Liver (tissue), 9 donors: ENCODE results near the gene PROK1. TPM values are rescaled to one million over a fixed set of nuclear protein-coding genes. Genes with fewer than 3 reads are reported as not detected.

Experiments
- DNase-seq: peaks from one replicate; pipeline ENCODE4 v3.0.0-alpha.2; 2017; ENCODE audit warnings: low spot score
- H3K27ac ChIP-seq, 2 donors: one replicate each; pipeline ENCODE4 v1.7.0; 2013; ENCODE audit warnings: inconsistent platforms in 2 of 2, low read length in 2 of 2, control low read depth in 1 of 2, low read depth in 1 of 2, mild to moderate bottlenecking in 1 of 2
- H3K27me3 ChIP-seq, 4 donors: one replicate each; pipeline versions ENCODE4 v1.6.1 to v1.7.0; 2013; ENCODE audit warnings: low read length in 3 of 4, inconsistent platforms in 1 of 4, mild to moderate bottlenecking in 1 of 4, moderate library complexity in 1 of 4; ENCODE audit not compliant: control insufficient read depth in 4 of 4, insufficient read depth in 4 of 4
- H3K36me3 ChIP-seq, 4 donors: one replicate each; pipeline versions ENCODE4 v1.6.1 to v1.7.0; 2013; ENCODE audit warnings: low read length in 3 of 4, mild to moderate bottlenecking in 3 of 4, low read depth in 1 of 4, moderate library complexity in 1 of 4; ENCODE audit not compliant: control insufficient read depth in 4 of 4, insufficient read depth in 3 of 4
- H3K4me1 ChIP-seq, 4 donors: one replicate each; pipeline versions ENCODE4 v1.6.1 to v1.7.0; 2013; ENCODE audit warnings: low read length in 3 of 4, mild to moderate bottlenecking in 3 of 4, moderate library complexity in 1 of 4; ENCODE audit not compliant: control insufficient read depth in 4 of 4, insufficient read depth in 4 of 4
- H3K4me3 ChIP-seq, 3 donors: one replicate each; pipeline versions ENCODE4 v1.6.1 to v1.7.0; 2013; ENCODE audit warnings: low read length in 3 of 3, control low read depth in 1 of 3, low read depth in 1 of 3, mild to moderate bottlenecking in 1 of 3
- H3K9ac ChIP-seq, 2 donors: one replicate each; pipeline ENCODE4 v1.7.0; 2013; ENCODE audit warnings: low read length in 2 of 2, mild to moderate bottlenecking in 2 of 2, moderate library complexity in 2 of 2, control low read depth in 1 of 2, low read depth in 1 of 2
- H3K9me3 ChIP-seq, 4 donors: one replicate each; pipeline versions ENCODE4 v1.6.1 to v1.7.0; 2013; ENCODE audit warnings: low read length in 3 of 4; ENCODE audit not compliant: control insufficient read depth in 4 of 4
- EGR1 ChIP-seq, 2 donors: IDR thresholded peaks; 2 replicates each; pipeline ENCODE4 v1.6.1; 2016 to 2018; ENCODE audit warnings: antibody characterized with exemption in 2 of 2, low read depth in 2 of 2
- FOXA1 ChIP-seq: IDR thresholded peaks from 2 replicates; pipeline ENCODE4 v1.6.1; 2016; ENCODE audit warnings: antibody characterized with exemption
- FOXA2 ChIP-seq: IDR thresholded peaks from 2 replicates; pipeline ENCODE4 v1.6.1; 2016; ENCODE audit warnings: antibody characterized with exemption
- GABPA ChIP-seq, 2 donors: IDR thresholded peaks in 1 of 2; conservative IDR thresholded peaks in 1 of 2; 2 replicates each; pipeline ENCODE4 v1.6.1; 2016; ENCODE audit warnings: antibody characterized with exemption in 2 of 2, mild to moderate bottlenecking in 1 of 2, moderate library complexity in 1 of 2
- HNF4A ChIP-seq, 2 donors: conservative IDR thresholded peaks; 2 replicates each; pipeline ENCODE4 v1.6.1; 2016; ENCODE audit warnings: antibody characterized with exemption in 2 of 2, mild to moderate bottlenecking in 2 of 2
- HNF4G ChIP-seq: IDR thresholded peaks from 2 replicates; pipeline ENCODE4 v1.6.1; 2016; ENCODE audit warnings: antibody characterized with exemption
- JUND ChIP-seq, 2 donors: IDR thresholded peaks; 2 replicates each; pipeline ENCODE4 v1.6.1; 2016; ENCODE audit warnings: antibody characterized with exemption in 2 of 2
- NR2F2 ChIP-seq: IDR thresholded peaks from 2 replicates; pipeline ENCODE4 v1.6.1; 2016; ENCODE audit warnings: antibody characterized with exemption
- RAD21 ChIP-seq, 2 donors: IDR thresholded peaks; 2 replicates each; pipeline ENCODE4 v1.6.1; 2016; ENCODE audit warnings: antibody characterized with exemption in 2 of 2, mild to moderate bottlenecking in 2 of 2
- RXRA ChIP-seq, 2 donors: IDR thresholded peaks; 2 replicates each; pipeline ENCODE4 v1.6.1; 2017 to 2018; ENCODE audit warnings: antibody characterized with exemption in 2 of 2, mild to moderate bottlenecking in 1 of 2
- SP1 ChIP-seq: IDR thresholded peaks from 2 replicates; pipeline ENCODE4 v1.6.1; 2018; ENCODE audit warnings: antibody characterized with exemption, mild to moderate bottlenecking
- TAF1 ChIP-seq: conservative IDR thresholded peaks from 2 replicates; pipeline ENCODE4 v1.6.1; 2016; ENCODE audit warnings: antibody characterized with exemption, mild to moderate bottlenecking
- WGBS: extraction: QIAGEN DNeasy Blood & Tissue Kit; methylation state at CpG from one replicate; pipeline ENCODE4 v1.1.7; 2013; 5-methylcytosine and 5-hydroxymethylcytosine counted together
- polyA plus RNA-seq, 2 donors: library from polyadenylated mRNA; stranded (reverse) in 1 of 2; unstranded in 1 of 2; fragments of 200-250 nt in 1 of 2; fragments of >200 nt in 1 of 2; fragmentation: Nextera tagmentation in 1 of 2; extraction: Ambion mirVana in 1 of 2; gene quantifications; one replicate each; pipeline versions ENCODE4 v1.2.1 to v1.2.3, GENCODE V29; 2013 to 2015
- total RNA-seq, 2 donors: library from RNA; depleted of rRNA; stranded (reverse); fragments of >200 nt; gene quantifications; one replicate each; pipeline ENCODE4 v1.2.3, GENCODE V29; 2014
- TF ChIP-seq, protein P1 (sequence below): fragments of 150-350 bp; IDR thresholded peaks from 2 replicates; pipeline ENCODE4 v1.5.1; 2017; ENCODE audit warnings: improper control_type of control experiment, low read depth, low read length; ENCODE audit not compliant: missing input control
- TF ChIP-seq, protein P2 (sequence below): IDR thresholded peaks from 2 replicates; pipeline ENCODE4 v1.6.1; 2016; ENCODE audit warnings: antibody characterized with exemption
- TF ChIP-seq, protein P3 (sequence below): IDR thresholded peaks from 2 replicates; pipeline ENCODE4 v1.6.1; 2016; ENCODE audit warnings: antibody characterized with exemption, mild to moderate bottlenecking
- TF ChIP-seq, protein P4 (sequence below): IDR thresholded peaks from 2 replicates; pipeline ENCODE4 v1.6.1; 2016; ENCODE audit warnings: antibody characterized with exemption
- TF ChIP-seq, protein P5 (sequence below): IDR thresholded peaks from 2 replicates; pipeline ENCODE4 v1.6.1; 2016; ENCODE audit warnings: antibody characterized with exemption
- donor health status: healthy.
- donor health status: healthy.
- donor health status: healthy.
- donor health status: healthy.
- donor health status: healthy.

PROK1 gene
- total and polyA plus RNA-seq, 4 donors = 0.03 TPM; not detected in 3

DNA sequence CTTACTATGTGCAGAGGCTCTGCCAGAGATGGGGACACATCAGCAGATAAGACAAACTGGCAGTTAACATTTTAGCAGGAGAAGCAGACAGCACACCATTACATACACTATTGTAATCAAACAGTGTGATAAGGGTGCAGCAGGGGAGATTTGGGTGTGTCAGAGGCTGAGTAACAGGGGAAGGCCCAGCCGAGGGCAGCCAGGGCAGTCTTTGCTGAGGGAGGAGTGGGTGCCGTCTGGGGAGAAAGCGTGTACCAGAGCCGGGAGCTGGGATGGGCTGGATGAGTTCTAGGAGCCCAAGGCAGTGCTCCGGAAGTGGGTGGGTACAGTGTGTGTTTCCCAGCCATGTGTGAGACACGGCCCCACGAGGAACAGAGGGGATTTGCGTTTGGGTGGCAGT is 36.8 kb downstream of the PROK1 start:
- H3K9me3 ChIP-seq = no peaks in the 10 kb centered on the region
- no peak overlapping the region for H3K4me3 ChIP-seq
- no peak overlapping the region for H3K27ac ChIP-seq
- peaks cover 0 to 2% (median 0%) of the 10 kb centered on the region in 4 donors for H3K4me1 ChIP-seq
- WGBS = 56% methylated on average over 8 of the region's 8 CpGs
- H3K9ac ChIP-seq = no peak overlapping the region
- DNase-seq = no peak
- TF ChIP-seq HNF4G (no peak), SP1 (no peak), FOXA2 (no peak), NR2F2 (no peak), FOXA1 (no peak), RXRA (IDR thresholded peaks at IDR 0.05) (no peak)
- TF ChIP-seq, protein P1, sequence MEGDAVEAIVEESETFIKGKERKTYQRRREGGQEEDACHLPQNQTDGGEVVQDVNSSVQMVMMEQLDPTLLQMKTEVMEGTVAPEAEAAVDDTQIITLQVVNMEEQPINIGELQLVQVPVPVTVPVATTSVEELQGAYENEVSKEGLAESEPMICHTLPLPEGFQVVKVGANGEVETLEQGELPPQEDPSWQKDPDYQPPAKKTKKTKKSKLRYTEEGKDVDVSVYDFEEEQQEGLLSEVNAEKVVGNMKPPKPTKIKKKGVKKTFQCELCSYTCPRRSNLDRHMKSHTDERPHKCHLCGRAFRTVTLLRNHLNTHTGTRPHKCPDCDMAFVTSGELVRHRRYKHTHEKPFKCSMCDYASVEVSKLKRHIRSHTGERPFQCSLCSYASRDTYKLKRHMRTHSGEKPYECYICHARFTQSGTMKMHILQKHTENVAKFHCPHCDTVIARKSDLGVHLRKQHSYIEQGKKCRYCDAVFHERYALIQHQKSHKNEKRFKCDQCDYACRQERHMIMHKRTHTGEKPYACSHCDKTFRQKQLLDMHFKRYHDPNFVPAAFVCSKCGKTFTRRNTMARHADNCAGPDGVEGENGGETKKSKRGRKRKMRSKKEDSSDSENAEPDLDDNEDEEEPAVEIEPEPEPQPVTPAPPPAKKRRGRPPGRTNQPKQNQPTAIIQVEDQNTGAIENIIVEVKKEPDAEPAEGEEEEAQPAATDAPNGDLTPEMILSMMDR = no peak
- TF ChIP-seq, protein P2, sequence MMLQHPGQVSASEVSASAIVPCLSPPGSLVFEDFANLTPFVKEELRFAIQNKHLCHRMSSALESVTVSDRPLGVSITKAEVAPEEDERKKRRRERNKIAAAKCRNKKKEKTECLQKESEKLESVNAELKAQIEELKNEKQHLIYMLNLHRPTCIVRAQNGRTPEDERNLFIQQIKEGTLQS = no peak
- TF ChIP-seq, protein P3, sequence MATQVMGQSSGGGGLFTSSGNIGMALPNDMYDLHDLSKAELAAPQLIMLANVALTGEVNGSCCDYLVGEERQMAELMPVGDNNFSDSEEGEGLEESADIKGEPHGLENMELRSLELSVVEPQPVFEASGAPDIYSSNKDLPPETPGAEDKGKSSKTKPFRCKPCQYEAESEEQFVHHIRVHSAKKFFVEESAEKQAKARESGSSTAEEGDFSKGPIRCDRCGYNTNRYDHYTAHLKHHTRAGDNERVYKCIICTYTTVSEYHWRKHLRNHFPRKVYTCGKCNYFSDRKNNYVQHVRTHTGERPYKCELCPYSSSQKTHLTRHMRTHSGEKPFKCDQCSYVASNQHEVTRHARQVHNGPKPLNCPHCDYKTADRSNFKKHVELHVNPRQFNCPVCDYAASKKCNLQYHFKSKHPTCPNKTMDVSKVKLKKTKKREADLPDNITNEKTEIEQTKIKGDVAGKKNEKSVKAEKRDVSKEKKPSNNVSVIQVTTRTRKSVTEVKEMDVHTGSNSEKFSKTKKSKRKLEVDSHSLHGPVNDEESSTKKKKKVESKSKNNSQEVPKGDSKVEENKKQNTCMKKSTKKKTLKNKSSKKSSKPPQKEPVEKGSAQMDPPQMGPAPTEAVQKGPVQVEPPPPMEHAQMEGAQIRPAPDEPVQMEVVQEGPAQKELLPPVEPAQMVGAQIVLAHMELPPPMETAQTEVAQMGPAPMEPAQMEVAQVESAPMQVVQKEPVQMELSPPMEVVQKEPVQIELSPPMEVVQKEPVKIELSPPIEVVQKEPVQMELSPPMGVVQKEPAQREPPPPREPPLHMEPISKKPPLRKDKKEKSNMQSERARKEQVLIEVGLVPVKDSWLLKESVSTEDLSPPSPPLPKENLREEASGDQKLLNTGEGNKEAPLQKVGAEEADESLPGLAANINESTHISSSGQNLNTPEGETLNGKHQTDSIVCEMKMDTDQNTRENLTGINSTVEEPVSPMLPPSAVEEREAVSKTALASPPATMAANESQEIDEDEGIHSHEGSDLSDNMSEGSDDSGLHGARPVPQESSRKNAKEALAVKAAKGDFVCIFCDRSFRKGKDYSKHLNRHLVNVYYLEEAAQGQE = no peak
- TF ChIP-seq, protein P4, sequence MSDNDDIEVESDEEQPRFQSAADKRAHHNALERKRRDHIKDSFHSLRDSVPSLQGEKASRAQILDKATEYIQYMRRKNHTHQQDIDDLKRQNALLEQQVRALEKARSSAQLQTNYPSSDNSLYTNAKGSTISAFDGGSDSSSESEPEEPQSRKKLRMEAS = no peak
- no peaks in the 10 kb centered on the region for H3K36me3 ChIP-seq
- H3K27me3 ChIP-seq = no peaks in the 10 kb centered on the region

DNA sequence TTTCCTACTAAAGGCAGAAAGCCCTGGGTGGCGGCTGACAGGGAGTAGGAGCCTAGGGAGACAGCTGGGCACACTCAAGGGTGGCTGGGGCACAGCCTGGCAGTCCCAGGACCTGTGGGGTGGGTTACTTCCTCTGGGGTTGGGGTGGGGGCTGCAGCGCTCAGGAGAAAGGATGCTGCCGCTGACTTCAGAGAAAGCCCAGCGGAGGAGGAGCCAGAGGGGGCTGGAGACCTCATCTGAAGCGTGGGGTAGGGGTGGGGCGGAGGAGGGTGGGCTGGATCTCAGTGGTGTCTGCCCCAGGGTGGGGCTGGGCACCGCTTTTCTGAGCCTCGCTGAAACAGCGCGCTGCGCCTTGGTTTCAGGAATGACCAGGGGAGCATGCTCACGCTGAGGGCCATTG is 37.2 kb downstream of the PROK1 start:
- WGBS = 78% methylated on average over 12 of the region's 12 CpGs
- Histone ChIP-seq H3K27ac (no peak overlapping the region), H3K9me3 (no peaks in the 10 kb centered on the region), H3K36me3 (no peaks in the 10 kb centered on the region), H3K9ac (no peak overlapping the region), H3K4me1 (no peaks in the 10 kb centered on the region), H3K4me3 (no peak overlapping the region), H3K27me3 (no peaks in the 10 kb centered on the region)
- no peak for DNase-seq
- TF ChIP-seq, protein P5, sequence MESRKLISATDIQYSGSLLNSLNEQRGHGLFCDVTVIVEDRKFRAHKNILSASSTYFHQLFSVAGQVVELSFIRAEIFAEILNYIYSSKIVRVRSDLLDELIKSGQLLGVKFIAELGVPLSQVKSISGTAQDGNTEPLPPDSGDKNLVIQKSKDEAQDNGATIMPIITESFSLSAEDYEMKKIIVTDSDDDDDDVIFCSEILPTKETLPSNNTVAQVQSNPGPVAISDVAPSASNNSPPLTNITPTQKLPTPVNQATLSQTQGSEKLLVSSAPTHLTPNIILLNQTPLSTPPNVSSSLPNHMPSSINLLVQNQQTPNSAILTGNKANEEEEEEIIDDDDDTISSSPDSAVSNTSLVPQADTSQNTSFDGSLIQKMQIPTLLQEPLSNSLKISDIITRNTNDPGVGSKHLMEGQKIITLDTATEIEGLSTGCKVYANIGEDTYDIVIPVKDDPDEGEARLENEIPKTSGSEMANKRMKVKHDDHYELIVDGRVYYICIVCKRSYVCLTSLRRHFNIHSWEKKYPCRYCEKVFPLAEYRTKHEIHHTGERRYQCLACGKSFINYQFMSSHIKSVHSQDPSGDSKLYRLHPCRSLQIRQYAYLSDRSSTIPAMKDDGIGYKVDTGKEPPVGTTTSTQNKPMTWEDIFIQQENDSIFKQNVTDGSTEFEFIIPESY = no peak
- TF ChIP-seq GABPA (IDR thresholded peaks at IDR 0.05 in 1 of 2, conservative IDR thresholded peaks at IDR 0.05 in 1 of 2) (no peak), FOXA2 (no peak), EGR1 (IDR thresholded peaks at IDR 0.05; ENCODE audit: low read depth in 2 of 2) (no peak), TAF1 (no peak), SP1 (no peak), HNF4A (conservative IDR thresholded peaks at IDR 0.05) (no peak), HNF4G (no peak), RAD21 (IDR thresholded peaks at IDR 0.05) (no peak), JUND (IDR thresholded peaks at IDR 0.05) (no peak), NR2F2 (no peak), FOXA1 (no peak), RXRA (IDR thresholded peaks at IDR 0.05) (no peak)
- TF ChIP-seq, protein P1 = no peak
- TF ChIP-seq, protein P2 = no peak
- TF ChIP-seq, protein P3 = no peak
- TF ChIP-seq, protein P4 = no peak
